ENCODE results near the gene SLC30A5.
A peak's percentile ranks its signal among the peaks of the same experiment; 100 is the strongest.

DNA sequence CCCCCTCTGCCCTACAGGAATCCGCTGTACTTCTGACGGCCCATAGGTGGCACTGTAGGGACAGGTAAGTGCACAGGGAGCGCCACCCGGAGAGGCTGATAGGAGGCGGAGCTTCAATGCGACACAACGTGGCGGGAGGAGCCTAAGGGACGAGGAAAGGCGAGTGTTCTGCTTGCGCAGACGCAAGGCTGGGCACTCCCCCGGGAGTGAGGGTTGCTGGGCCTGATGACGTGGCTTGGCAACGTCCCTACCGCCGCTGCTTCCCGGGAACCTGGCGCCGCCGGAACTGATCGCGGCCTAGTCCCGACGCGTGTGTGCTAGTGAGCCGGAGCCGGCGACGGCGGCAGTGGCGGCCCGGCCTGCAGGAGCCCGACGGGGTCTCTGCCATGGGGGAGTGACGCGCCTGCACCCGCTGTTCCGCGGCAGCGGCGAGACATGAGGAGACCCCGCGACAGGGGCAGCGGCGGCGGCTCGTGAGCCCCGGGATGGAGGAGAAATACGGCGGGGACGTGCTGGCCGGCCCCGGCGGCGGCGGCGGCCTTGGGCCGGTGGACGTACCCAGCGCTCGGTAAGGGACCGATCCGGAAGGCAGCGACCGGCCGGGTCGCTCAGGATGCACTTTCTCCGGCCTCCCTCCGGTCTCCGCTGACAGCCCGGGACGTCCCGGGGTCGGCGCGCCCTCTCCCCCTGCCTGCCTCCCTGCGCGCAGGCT is at the start of gene SLC30A5:
- TF ChIP-seq CTCF (IDR thresholded peaks at IDR 0.05; ENCODE audit: extremely low read depth in 1 of 2, insufficient read depth in 1 of 2, low read depth in 1 of 2, low read length in 2 of 2) (peak; percentile 89 to 93), GATA2 (IDR thresholded peaks at IDR 0.05; ENCODE audit: insufficient read depth, insufficient read length, low read depth, low read length) (no peak), MYC (IDR thresholded peaks at IDR 0.05; ENCODE audit: low read depth, low read length) (no peak), EZH2 (IDR thresholded peaks at IDR 0.05; ENCODE audit: borderline replicate concordance, low read depth, low read length, severe bottlenecking) (no peak), POLR2A (IDR thresholded peaks at IDR 0.05; ENCODE audit: low read depth, low read length) (peak; percentile 96), POLR2AphosphoS5 (IDR thresholded peaks at IDR 0.05; ENCODE audit: insufficient read depth, low read depth, low read length) (peak; percentile 99)

All from endothelial cell of umbilical vein (primary cell).